Endothelial cell of umbilical vein (primary cell): ENCODE results near the gene SEC31A. TPM values are rescaled to one million over a fixed set of nuclear protein-coding genes. Genes with fewer than 3 reads are reported as not detected.

Experiments
- BruUV-seq: library from RNA; stranded (reverse); fragments of 400-500 nt; replicated peaks from 2 replicates; lab custom pipeline; 2021; lab: Mats Ljungman, UMichigan
- CTCF ChIA-PET: fragments of 300-600, 350-600 bp; sonication (Branson Sonifier 250); formaldehyde crosslinking; loops from one replicate; lab custom pipeline; 2021; ENCODE audit warnings: antibody characterized with exemption, inconsistent platforms; lab: Charles Lee
- POLR2A ChIA-PET: fragments of 300-600, 350-600 bp; sonication (Branson Sonifier 250); formaldehyde crosslinking; loops from one replicate; lab custom pipeline; 2021; ENCODE audit warnings: antibody characterized with exemption, inconsistent platforms; lab: Charles Lee
- DNase-seq: peaks from one replicate; pipeline ENCODE4 v3.0.0-alpha.2; 2011; ENCODE audit warnings: low read depth, low spot score
- FAIRE-seq: peaks from 2 replicates; lab custom pipeline; 2011; peaks lifted over from hg19 to GRCh38; lab: Jason Lieb, UNC
- H2AFZ ChIP-seq: 2 replicates; pipeline ENCODE4 v1.6.0; 2012; ENCODE audit warnings: low read depth, low read length, control low read depth, inconsistent platforms
- H3K27ac ChIP-seq: 2 replicates; pipeline ENCODE4 v1.5.1; 2011; ENCODE audit warnings: low read depth, mild to moderate bottlenecking, control low read depth, low read length, moderate library complexity; ENCODE audit not compliant: insufficient read depth
- H3K27me3 ChIP-seq, 2 experiments: 2 replicates each; pipeline versions ENCODE4 v1.6.0 to v1.6.1; 2011; ENCODE audit warnings: low read length in 2 of 2, mixed read lengths in 1 of 2; ENCODE audit not compliant: control insufficient read depth in 2 of 2, insufficient read depth in 2 of 2
- H3K36me3 ChIP-seq, 2 experiments: 2 replicates in 1 of 2; 3 replicates in 1 of 2; pipeline ENCODE4 v1.5.1; 2011; ENCODE audit warnings: low read length in 2 of 2, mild to moderate bottlenecking in 1 of 2, moderate library complexity in 1 of 2; ENCODE audit not compliant: control insufficient read depth in 2 of 2, insufficient read depth in 2 of 2; ENCODE audit errors: extremely low read depth in 1 of 2
- H3K4me1 ChIP-seq: 3 replicates; pipeline ENCODE4 v1.5.1; 2011; ENCODE audit warnings: mild to moderate bottlenecking, low read length; ENCODE audit not compliant: control insufficient read depth, insufficient read depth; ENCODE audit errors: extremely low read depth
- H3K4me2 ChIP-seq: 2 replicates; pipeline ENCODE4 v1.6.1; 2011; ENCODE audit warnings: low read length, control low read depth, mixed read lengths; ENCODE audit not compliant: insufficient read depth
- H3K4me3 ChIP-seq, 3 experiments: fragments of 200-600 bp in 1 of 3; sonication (generic), shearing (Covaris generic) in 1 of 3; replicated peaks in 1 of 3; 2 replicates each; pipeline ENCODE4 v1.5.1; 2011 to 2016; ENCODE audit warnings: control low read depth in 3 of 3, low read length in 3 of 3, mild to moderate bottlenecking in 2 of 3, inconsistent platforms in 1 of 3, low read depth in 1 of 3, moderate library complexity in 1 of 3; ENCODE audit not compliant: insufficient read depth in 1 of 3
- H3K79me2 ChIP-seq: 2 replicates; pipeline ENCODE4 v1.6.0; 2012; ENCODE audit warnings: low read length, inconsistent platforms; ENCODE audit not compliant: control insufficient read depth, insufficient read depth
- H3K9ac ChIP-seq: replicated peaks from 2 replicates; pipeline ENCODE3; 2011; ENCODE audit warnings: low read length, control low read depth; ENCODE audit not compliant: insufficient read depth; ENCODE audit errors: extremely low read depth
- H3K9me1 ChIP-seq: replicated peaks from 3 replicates; pipeline ENCODE4 v1.6.0; 2011; ENCODE audit warnings: mild to moderate bottlenecking, low read length; ENCODE audit not compliant: control insufficient read depth, insufficient read depth; ENCODE audit errors: extremely low read depth
- H3K9me3 ChIP-seq: replicated peaks from 2 replicates; pipeline ENCODE4 v1.5.1; 2012; ENCODE audit warnings: low read length, inconsistent platforms; ENCODE audit not compliant: control insufficient read depth, insufficient read depth
- H4K20me1 ChIP-seq: replicated peaks from 2 replicates; pipeline ENCODE3; 2011; ENCODE audit warnings: mild to moderate bottlenecking, low read length; ENCODE audit not compliant: control insufficient read depth, insufficient read depth; ENCODE audit errors: extremely low read depth
- EZH2 ChIP-seq: IDR thresholded peaks from 2 replicates; pipeline ENCODE4 v1.6.1; 2012; ENCODE audit warnings: borderline replicate concordance, low read depth, mild to moderate bottlenecking, moderate library complexity, low read length, inconsistent platforms; ENCODE audit not compliant: severe bottlenecking
- FOS ChIP-seq: IDR thresholded peaks from 2 replicates; pipeline ENCODE4 v1.6.1; 2011; ENCODE audit warnings: mild to moderate bottlenecking, low read length, moderate library complexity, borderline replicate concordance; ENCODE audit not compliant: insufficient read depth
- GATA2 ChIP-seq: IDR thresholded peaks from 2 replicates; pipeline ENCODE4 v1.7.0; 2011; ENCODE audit warnings: low read depth, mild to moderate bottlenecking, moderate library complexity, mixed read lengths, low read length; ENCODE audit not compliant: insufficient read length, insufficient read depth
- JUN ChIP-seq: IDR thresholded peaks from 2 replicates; pipeline ENCODE4 v1.6.1; 2011; ENCODE audit warnings: borderline replicate concordance, low read depth; ENCODE audit not compliant: insufficient read length, insufficient read depth
- MAX ChIP-seq: IDR thresholded peaks from 2 replicates; pipeline ENCODE4 v1.6.1; 2011; ENCODE audit not compliant: insufficient read depth, insufficient read length
- MYC ChIP-seq: IDR thresholded peaks from one replicate; pipeline ENCODE4 v1.6.1; 2011; ENCODE audit warnings: mild to moderate bottlenecking, low read depth, low read length
- POLR2A ChIP-seq: IDR thresholded peaks from 2 replicates; pipeline ENCODE4 v1.6.1; 2012; ENCODE audit warnings: low read depth, mild to moderate bottlenecking, control low read depth, low read length
- POLR2AphosphoS5 ChIP-seq: IDR thresholded peaks from 2 replicates; pipeline ENCODE4 v1.6.1; 2012; ENCODE audit warnings: low read depth, mild to moderate bottlenecking, control low read depth, low read length, moderate library complexity; ENCODE audit not compliant: insufficient read depth
- dilution Hi-C: fragments of 300-500 bp; cut with MboI; formaldehyde crosslinking; loops from one replicate; pipeline ENCODE4 v1.15.0; 2019; ENCODE audit warnings: low sequenced_read_pairs; ENCODE audit not compliant: extremely low pct_ligation_motif_present
- intact Hi-C: fragments of 100-400 bp; cut with micrococcal nuclease; formaldehyde crosslinking; loops from one replicate; pipeline ENCODE4 v1.10.0; 2022
- polyA plus RNA-seq, 4 experiments: library from polyadenylated mRNA; depleted of rRNA in 3 of 4; stranded (reverse) in 3 of 4; unstranded in 1 of 4; fragments of >200 nt; gene quantifications; 2 replicates each; pipeline versions ENCODE4 v1.2.1 to v1.2.3, GENCODE V29; 2011 to 2012; ENCODE audit warnings: missing spikeins in 1 of 4
- total RNA-seq: library from RNA; stranded (reverse); gene quantifications from 2 replicates; pipeline ENCODE4 v1.2.3, GENCODE V29; 2021
- TF ChIP-seq, protein P1 (sequence below), 2 donors: IDR thresholded peaks; 1 replicate in 1 of 2; 2 replicates in 1 of 2; pipeline ENCODE4 v1.5.1; 2011; ENCODE audit warnings: low read length in 2 of 2, mild to moderate bottlenecking in 2 of 2, moderate library complexity in 2 of 2, control low read depth in 1 of 2, inconsistent platforms in 1 of 2, low read depth in 1 of 2; ENCODE audit not compliant: insufficient read depth in 1 of 2; ENCODE audit errors: extremely low read depth in 1 of 2

Gene SEC31A
- total and polyA plus RNA-seq, 2 donors (not counting 3 experiments of a cell fraction or from before 2014, with no cell fraction given), result 226 to 301 TPM

DNA sequence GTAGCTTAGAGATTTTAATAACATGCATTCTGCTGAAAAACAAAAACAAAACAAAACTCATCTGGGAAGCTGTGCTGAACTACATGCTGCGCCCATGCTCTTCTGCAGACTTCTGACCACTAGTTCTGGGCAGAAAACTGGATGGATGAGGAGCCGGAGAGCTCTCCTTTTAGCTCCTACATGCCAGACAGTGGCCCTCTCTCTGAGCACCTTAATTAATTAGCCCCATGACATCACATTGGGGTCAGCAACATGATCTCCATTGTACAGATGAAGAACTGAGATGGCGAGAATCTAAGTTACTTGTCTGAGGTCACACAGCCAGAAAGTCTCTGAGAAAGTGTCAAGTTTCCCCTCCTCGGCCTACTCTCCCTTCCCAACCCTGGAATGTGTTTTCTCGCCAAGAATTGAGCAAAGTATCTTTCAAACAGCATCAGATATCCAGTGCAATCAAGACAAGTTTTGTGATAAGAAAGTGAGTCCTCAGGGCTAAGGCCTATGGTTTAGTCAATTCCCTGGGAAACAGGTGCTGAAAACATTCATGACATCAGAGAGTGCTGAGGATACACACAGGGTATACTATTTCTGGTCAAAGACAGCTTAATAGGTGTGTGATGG is 113.9 kb downstream of the SEC31A start:
- no peaks in the 10 kb centered on the region for H3K27me3 ChIP-seq
- no TSS peak for BruUV-seq
- H3K36me3 ChIP-seq, result peaks cover 0 to 2% of the 10 kb centered on the region in 2 experiments
- no peaks in the 10 kb centered on the region for H4K20me1 ChIP-seq
- POLR2A ChIA-PET, result no interaction called here
- H3K4me3 ChIP-seq, result no peak overlapping the region
- TF ChIP-seq GATA2 (no peak), EZH2 (no peak), POLR2A (no peak), MYC (no peak), MAX (no peak), FOS (no peak), JUN (no peak), POLR2AphosphoS5 (no peak)
- TF ChIP-seq, protein P1, sequence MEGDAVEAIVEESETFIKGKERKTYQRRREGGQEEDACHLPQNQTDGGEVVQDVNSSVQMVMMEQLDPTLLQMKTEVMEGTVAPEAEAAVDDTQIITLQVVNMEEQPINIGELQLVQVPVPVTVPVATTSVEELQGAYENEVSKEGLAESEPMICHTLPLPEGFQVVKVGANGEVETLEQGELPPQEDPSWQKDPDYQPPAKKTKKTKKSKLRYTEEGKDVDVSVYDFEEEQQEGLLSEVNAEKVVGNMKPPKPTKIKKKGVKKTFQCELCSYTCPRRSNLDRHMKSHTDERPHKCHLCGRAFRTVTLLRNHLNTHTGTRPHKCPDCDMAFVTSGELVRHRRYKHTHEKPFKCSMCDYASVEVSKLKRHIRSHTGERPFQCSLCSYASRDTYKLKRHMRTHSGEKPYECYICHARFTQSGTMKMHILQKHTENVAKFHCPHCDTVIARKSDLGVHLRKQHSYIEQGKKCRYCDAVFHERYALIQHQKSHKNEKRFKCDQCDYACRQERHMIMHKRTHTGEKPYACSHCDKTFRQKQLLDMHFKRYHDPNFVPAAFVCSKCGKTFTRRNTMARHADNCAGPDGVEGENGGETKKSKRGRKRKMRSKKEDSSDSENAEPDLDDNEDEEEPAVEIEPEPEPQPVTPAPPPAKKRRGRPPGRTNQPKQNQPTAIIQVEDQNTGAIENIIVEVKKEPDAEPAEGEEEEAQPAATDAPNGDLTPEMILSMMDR (IDR thresholded peaks at IDR 0.05; ENCODE audit: extremely low read depth in 1 of 2, insufficient read depth in 1 of 2, low read depth in 1 of 2, low read length in 2 of 2), result no peak
- FAIRE-seq, result no peak
- H2AFZ ChIP-seq, result no peak overlapping the region
- peaks cover 13% of the 10 kb centered on the region for H3K4me1 ChIP-seq
- CTCF ChIA-PET, result interaction anchor here (2.3 to 2.6 kb wide), 2 partner anchors 8 to 38 kb away, joined by 10 to 14 read pairs; no protein-coding TSS in a partner anchor
- H3K9ac ChIP-seq, result no peak overlapping the region
- H3K79me2 ChIP-seq, result peaks cover 14% of the 10 kb centered on the region
- no peak overlapping the region for H3K4me2 ChIP-seq
- intact Hi-C loops (no loop called here), dilution Hi-C loops (no loop called here)
- H3K9me1 ChIP-seq, result no peaks in the 10 kb centered on the region
- H3K9me3 ChIP-seq, result no peaks in the 10 kb centered on the region
- no peak overlapping the region for H3K27ac ChIP-seq
- no peak for DNase-seq
